ENCODE data around the gene SCFD2. TPM values are rescaled to one million over a fixed set of nuclear protein-coding genes. Genes with fewer than 3 reads are reported as not detected.

The SCFD2 gene
- total and polyA plus RNA-seq, 2 of the 8 experiments (the other 6 are each of a cell fraction or from before 2014, with no cell fraction given), result 6.2 to 10.2 TPM

- H3K18ac ChIP-seq (ENCODE audit: extremely low read depth, low read length), result no peak overlapping the region
- H2AFZ ChIP-seq (ENCODE audit: low read length), result no peak overlapping the region
- no peaks in the 10 kb centered on the region; a peak in 1 of 7 replicates for H3K4me1 ChIP-seq (replicated peaks in 1 of 4; ENCODE audit: control insufficient read depth in 3 of 4, insufficient read depth in 4 of 4, low read length in 3 of 4)
- H2BK120ac ChIP-seq (replicated peaks; ENCODE audit: low read depth, low read length), result no peak overlapping the region
- 26% methylated on average over 1 of the region's 1 CpG; no CpG with 5 or more reads in 1 of the 2 experiments for WGBS, 2 experiments (ENCODE audit: extremely low coverage in 1 of 2, insufficient coverage in 1 of 2, insufficient read length in 1 of 2, insufficient replicate concordance in 2 of 2, low coverage in 1 of 2, low lambda C conversion rate in 2 of 2, missing lambda C conversion rate in 1 of 2)
- H4K20me1 ChIP-seq (replicated peaks in 1 of 2; ENCODE audit: control insufficient read depth in 1 of 2, insufficient read depth in 2 of 2, low read length in 2 of 2), result no peaks in the 10 kb centered on the region
- H3K4ac ChIP-seq (replicated peaks; ENCODE audit: insufficient read length, low read depth, low read length), result no peak overlapping the region
- no peaks in the 10 kb centered on the region for H3K79me1 ChIP-seq (ENCODE audit: low read depth, low read length)
- H4K91ac ChIP-seq (replicated peaks; ENCODE audit: insufficient read length, low read length), result no peak overlapping the region
- no peak overlapping the region for H3K23ac ChIP-seq (ENCODE audit: insufficient read length)
- no peak overlapping the region for H3K27ac ChIP-seq (ENCODE audit: low read depth, low read length)
- no peak overlapping the region for H2BK15ac ChIP-seq (ENCODE audit: low read length)
- no peak overlapping the region for H2BK5ac ChIP-seq (ENCODE audit: low read depth, low read length)
- ChIA-PET POLR2A (ENCODE audit: partially characterized antibody) (interaction anchor here (0.6 to 1.8 kb wide), 6 partner anchors 120 to 326 kb away, joined by 3 to 8 read pairs (median 3); no protein-coding TSS in a partner anchor), CTCF (ENCODE audit: partially characterized antibody) (interaction anchor here (0.6 to 8.3 kb wide), 40 partner anchors 9 to 881 kb away, joined by 3 to 76 read pairs (median 4); no protein-coding TSS in a partner anchor)
- no peak overlapping the region for H2BK12ac ChIP-seq (ENCODE audit: low read depth, low read length)
- H3K9me3 ChIP-seq (ENCODE audit: insufficient read depth in 2 of 2, low read depth in 1 of 2, low read length in 1 of 2), result no peaks in the 10 kb centered on the region
- H3K56ac ChIP-seq (replicated peaks; ENCODE audit: insufficient read length, low read depth, low read length), result no peak overlapping the region
- no peak overlapping the region for H3K4me2 ChIP-seq (ENCODE audit: insufficient read depth in 1 of 2, low read depth in 2 of 2, low read length in 2 of 2)
- H2BK20ac ChIP-seq (ENCODE audit: low read length), result no peak overlapping the region
- H3K9ac ChIP-seq (replicated peaks in 1 of 4; ENCODE audit: extremely low read depth in 1 of 4, low read depth in 3 of 4, low read length in 3 of 4), result no peak overlapping the region
- H3K4me3 ChIP-seq (ENCODE audit: extremely low read depth in 1 of 4, insufficient read depth in 2 of 4, low read depth in 3 of 4, low read length in 4 of 4), result no peak overlapping the region
- no peak for DNase-seq (ENCODE audit: low read depth in 1 of 2, low spot score in 2 of 2)
- H3K27me3 ChIP-seq (replicated peaks in 1 of 4; ENCODE audit: control insufficient read depth in 3 of 4, extremely low read depth in 1 of 4, insufficient read depth in 3 of 4, low read length in 3 of 4), result no peaks in the 10 kb centered on the region
- H4K8ac ChIP-seq (ENCODE audit: extremely low read depth, insufficient read depth, low read length), result no peak overlapping the region
- no peaks in the 10 kb centered on the region for H3K79me2 ChIP-seq (ENCODE audit: control insufficient read depth in 1 of 2, insufficient read depth in 2 of 2, low read length in 2 of 2)
- peak; percentile 79 for FAIRE-seq
- 0 out of 2 replicates have a peak, but pooled peaks cover 2% of the 10 kb centered on the region for H3K23me2 ChIP-seq (ENCODE audit: low read depth, low read length)
- no peak overlapping the region for H2AK5ac ChIP-seq (ENCODE audit: low read depth, low read length)
- no peak overlapping the region for H4K5ac ChIP-seq (ENCODE audit: insufficient read length, low read depth, low read length)
- no peak overlapping the region for H3K14ac ChIP-seq (ENCODE audit: insufficient read length)
- no peaks in the 10 kb centered on the region for H3K36me3 ChIP-seq (ENCODE audit: control insufficient read depth in 2 of 4, insufficient read depth in 4 of 4, low read length in 3 of 4)
- peak in 2 of 3 experiments; percentile 45 to 52; a peak in 2 of 4 replicates for TF ChIP-seq CTCF (IDR thresholded peaks at IDR 0.05; ENCODE audit: control extremely low read depth in 1 of 3, insufficient read depth in 1 of 3, low read depth in 1 of 3, low read length in 3 of 3)
These were observed 382.1 kb downstream of the SCFD2 start for GRCh38 chr4:52983563-52984303.

Data from H1 (cell line).